Fibroblast of the conjunctiva (primary cell): ENCODE results near the gene TRABD2B.

ENCODE experiments used
- DNase-seq: peaks from one replicate; pipeline ENCODE4 v3.0.0-alpha.2; 2010; ENCODE audit warnings: low read depth

The TRABD2B gene

GRCh38 chr1:47908258-47908657, 88.9 kb downstream of the TRABD2B start:
- DNase-seq = no peak

- DNase-seq = no peak
Observed at GRCh38 chr1:47907177-47907528, 90.0 kb downstream of the TRABD2B start.

GRCh38 chr1:47906527-47907176, 90.5 kb downstream of the TRABD2B start:
- DNase-seq = no peak

GRCh38 chr1:47906009-47906432, 91.2 kb downstream of the TRABD2B start:
- DNase-seq = no peak

- no peak for DNase-seq
Observed at GRCh38 chr1:47903723-47904122, 93.5 kb downstream of the TRABD2B start.

GRCh38 chr1:47901001-47901575, 96.1 kb downstream of the TRABD2B start:
- no peak for DNase-seq

GRCh38 chr1:47898133-47898845, 98.9 kb downstream of the TRABD2B start:
- no peak for DNase-seq

GRCh38 chr1:47895279-47896125, 101.7 kb downstream of the TRABD2B start:
- no peak for DNase-seq

- no peak for DNase-seq
Observed at GRCh38 chr1:47894410-47895278, 102.5 kb downstream of the TRABD2B start.

- no peak for DNase-seq
Observed at GRCh38 chr1:47893412-47893811, 103.8 kb downstream of the TRABD2B start.

- no peak for DNase-seq
Observed at GRCh38 chr1:47890779-47891178, 106.4 kb downstream of the TRABD2B start.

- DNase-seq = no peak
Observed at GRCh38 chr1:47888294-47888629, 108.9 kb downstream of the TRABD2B start.

- DNase-seq = no peak
Observed at GRCh38 chr1:47887475-47888293, 109.5 kb downstream of the TRABD2B start.

- no peak for DNase-seq
Observed at GRCh38 chr1:47887060-47887459, 110.1 kb downstream of the TRABD2B start.

GRCh38 chr1:47886141-47886540, 111.0 kb downstream of the TRABD2B start:
- DNase-seq = no peak

GRCh38 chr1:47885062-47885830, 111.9 kb downstream of the TRABD2B start:
- DNase-seq = no peak

GRCh38 chr1:47883963-47884362, 113.2 kb downstream of the TRABD2B start:
- DNase-seq = no peak

- peak; percentile 38 for DNase-seq
Observed at GRCh38 chr1:47881505-47882442, 115.4 kb downstream of the TRABD2B start.

GRCh38 chr1:47876587-47876963, 120.6 kb downstream of the TRABD2B start:
- DNase-seq = no peak
